Pancreas (tissue), 10 donors: ENCODE results near the gene TIGIT. TPM values are rescaled to one million over a fixed set of nuclear protein-coding genes. Genes with fewer than 3 reads are reported as not detected.
"Not testable (repeated sequence)": the region's sequence is repeated elsewhere in the genome, so short reads cannot be mapped to it uniquely, and the experiment has no call there.

Source experiments
- ATAC-seq, 4 donors: fragments of 200-7000 bp; cut with Tn5 transposase; one replicate each; pipeline versions ENCODE4 v1.8.0 to v1.9.1; 2020; ENCODE audit warnings: mild to moderate bottlenecking in 4 of 4, moderate library complexity in 4 of 4
- DNase-seq, 6 donors: peaks; one replicate each; pipeline ENCODE4 v3.0.0-alpha.2; 2020
- FAIRE-seq: peaks from 2 replicates; lab custom pipeline; 2012; peaks lifted over from hg19 to GRCh38; lab: Jason Lieb, UNC
- H3K27ac ChIP-seq, 4 donors: fragments of 200-600 bp; sonication (generic); 1 replicate in 3 of 4; 2 replicates in 1 of 4; pipeline versions ENCODE4 v1.5.0 to v1.8.0; 2020
- H3K27me3 ChIP-seq, 4 donors: fragments of 200-600 bp; one replicate each; pipeline ENCODE4 v1.8.0; 2021
- H3K36me3 ChIP-seq, 3 donors: fragments of 200-600 bp; sonication (generic) in 1 of 3; one replicate each; pipeline versions ENCODE4 v1.5.0 to v1.8.0; 2020 to 2021
- H3K4me1 ChIP-seq, 3 donors: fragments of 200-600 bp; one replicate each; pipeline ENCODE4 v1.8.0; 2021
- H3K4me3 ChIP-seq, 4 donors: fragments of 200-600 bp; sonication (generic) in 2 of 4; one replicate each; pipeline versions ENCODE4 v1.5.0 to v1.8.0; 2020 to 2021
- H3K9me3 ChIP-seq, 4 donors: fragments of 200-600 bp; one replicate each; pipeline ENCODE4 v1.8.0; 2021
- WGBS, 2 donors: extraction: QIAGEN DNeasy Blood & Tissue Kit; methylation state at CpG; one replicate each; pipeline ENCODE4 v1.1.7; 2013; 5-methylcytosine and 5-hydroxymethylcytosine counted together
- intact Hi-C, 3 donors: fragments of 100-400 bp; cut with DNase I; formaldehyde crosslinking; loops; one replicate each; pipeline versions ENCODE4 v1.11.1 to v1.14.2; 2022
- polyA plus RNA-seq, 2 donors: library from polyadenylated mRNA; stranded (reverse); fragments of 200-250 nt; gene quantifications; one replicate each; pipeline ENCODE4 v1.2.3, GENCODE V29; 2013
- total RNA-seq, 6 donors: library from RNA; stranded (reverse); fragmentation: NEBNext Ultra II Directional in 4 of 6; extraction: Animal tissue kit (Norgen Biotek cat#: 25700) in 4 of 6; gene quantifications; one replicate each; pipeline versions ENCODE4 v1.2.1 to v1.2.4, GENCODE V29; 2021 to 2023
- TF ChIP-seq, protein P1 (sequence below), 4 donors: fragments of 200-600 bp; sonication (generic) in 3 of 4; IDR thresholded peaks; one replicate each; pipeline versions ENCODE4 v1.5.0 to v1.8.0; 2021; ENCODE audit warnings: antibody characterized with exemption in 4 of 4
- donor health status: healthy with polysubstance abuse.
- donor health status: DM: no; HTN: no; CAD: no; lungs with moderate emphysema.
- donor health status: DM: no; HTN: no; CAD: no.
- donor health status: control.
- donor health status: control.
- donor health status: Bipolar disorder and iron deficiency.
- donor health status: DM: yes; HTN: yes; CAD: no.
- donor health status: DM: no; HTN: no; CAD: no.
- donor health status: DM: no; HTN: no; CAD: no.
- donor health status: DM: yes; HTN: yes; CAD: no.

TIGIT gene
- total and polyA plus RNA-seq, 8 donors = 0.05 to 0.34 (median 0.19) TPM; not detected in 3

DNA sequence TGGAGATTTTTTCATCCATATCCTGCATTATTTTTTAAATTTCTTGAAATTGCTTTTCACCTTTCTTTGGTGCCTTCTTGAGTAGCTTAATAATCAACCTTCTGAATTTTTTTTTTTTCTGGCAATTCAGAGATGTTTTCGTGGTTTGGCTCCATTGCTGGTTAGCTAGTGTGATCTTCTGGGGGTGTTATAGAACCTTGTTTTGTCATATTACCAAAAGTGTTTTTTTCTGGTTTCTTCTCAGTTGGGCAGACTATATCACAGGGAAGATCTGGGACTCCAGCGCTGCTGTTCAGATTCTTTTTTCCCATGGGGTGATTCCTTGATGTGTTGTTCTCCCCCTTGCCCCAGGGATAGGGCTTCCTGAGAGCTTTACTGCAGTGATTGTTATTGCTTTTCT is 23.8 kb upstream of the TIGIT start:
- no peak for FAIRE-seq
- Histone ChIP-seq H3K4me3 (no peak overlapping the region), H3K27me3 (no peaks in the 10 kb centered on the region), H3K27ac (no peak overlapping the region), H3K9me3 (no peaks in the 10 kb centered on the region), H3K4me1 (no peaks in the 10 kb centered on the region), H3K36me3 (no peaks in the 10 kb centered on the region)
- ATAC-seq = no peak
- no peak for DNase-seq
- intact Hi-C loops = no loop called here
- 80 to 88% methylated on average over 2 of the region's 2 CpGs for WGBS, 2 donors
- TF ChIP-seq, protein P1, sequence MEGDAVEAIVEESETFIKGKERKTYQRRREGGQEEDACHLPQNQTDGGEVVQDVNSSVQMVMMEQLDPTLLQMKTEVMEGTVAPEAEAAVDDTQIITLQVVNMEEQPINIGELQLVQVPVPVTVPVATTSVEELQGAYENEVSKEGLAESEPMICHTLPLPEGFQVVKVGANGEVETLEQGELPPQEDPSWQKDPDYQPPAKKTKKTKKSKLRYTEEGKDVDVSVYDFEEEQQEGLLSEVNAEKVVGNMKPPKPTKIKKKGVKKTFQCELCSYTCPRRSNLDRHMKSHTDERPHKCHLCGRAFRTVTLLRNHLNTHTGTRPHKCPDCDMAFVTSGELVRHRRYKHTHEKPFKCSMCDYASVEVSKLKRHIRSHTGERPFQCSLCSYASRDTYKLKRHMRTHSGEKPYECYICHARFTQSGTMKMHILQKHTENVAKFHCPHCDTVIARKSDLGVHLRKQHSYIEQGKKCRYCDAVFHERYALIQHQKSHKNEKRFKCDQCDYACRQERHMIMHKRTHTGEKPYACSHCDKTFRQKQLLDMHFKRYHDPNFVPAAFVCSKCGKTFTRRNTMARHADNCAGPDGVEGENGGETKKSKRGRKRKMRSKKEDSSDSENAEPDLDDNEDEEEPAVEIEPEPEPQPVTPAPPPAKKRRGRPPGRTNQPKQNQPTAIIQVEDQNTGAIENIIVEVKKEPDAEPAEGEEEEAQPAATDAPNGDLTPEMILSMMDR (IDR thresholded peaks at IDR 0.05) = no peak

DNA sequence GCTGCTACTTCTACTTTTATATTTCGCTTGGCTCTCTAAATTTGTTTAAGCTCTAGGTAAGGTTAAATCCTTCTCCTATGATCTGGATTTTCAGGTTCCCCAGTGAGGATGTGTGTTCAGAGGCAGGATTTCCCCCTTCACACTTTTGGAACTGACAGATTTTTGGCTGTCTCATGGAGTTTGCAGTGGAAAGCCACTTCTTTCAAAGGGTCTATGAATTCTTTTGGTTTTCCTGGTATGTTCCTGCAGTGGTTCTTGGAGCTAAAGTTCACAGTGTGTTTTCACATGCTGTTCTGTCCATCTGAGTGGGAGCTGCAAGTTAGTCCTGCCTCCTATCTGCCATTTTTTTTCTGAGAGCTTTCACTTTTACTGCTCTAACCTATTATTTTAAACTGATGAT is 21.6 kb upstream of the TIGIT start:
- FAIRE-seq = no peak
- no peak for DNase-seq
- H3K4me1 ChIP-seq = no peaks in the 10 kb centered on the region
- no peak overlapping the region for H3K27ac ChIP-seq
- TF ChIP-seq, protein P1 (IDR thresholded peaks at IDR 0.05) = no peak
- H3K36me3 ChIP-seq = no peaks in the 10 kb centered on the region
- WGBS, 2 donors = 63 to 81% methylated on average over 1 of the region's 1 CpG
- intact Hi-C loops = no loop called here
- H3K4me3 ChIP-seq = no peak overlapping the region
- H3K27me3 ChIP-seq = no peaks in the 10 kb centered on the region
- H3K9me3 ChIP-seq = no peaks in the 10 kb centered on the region
- no peak for ATAC-seq

DNA sequence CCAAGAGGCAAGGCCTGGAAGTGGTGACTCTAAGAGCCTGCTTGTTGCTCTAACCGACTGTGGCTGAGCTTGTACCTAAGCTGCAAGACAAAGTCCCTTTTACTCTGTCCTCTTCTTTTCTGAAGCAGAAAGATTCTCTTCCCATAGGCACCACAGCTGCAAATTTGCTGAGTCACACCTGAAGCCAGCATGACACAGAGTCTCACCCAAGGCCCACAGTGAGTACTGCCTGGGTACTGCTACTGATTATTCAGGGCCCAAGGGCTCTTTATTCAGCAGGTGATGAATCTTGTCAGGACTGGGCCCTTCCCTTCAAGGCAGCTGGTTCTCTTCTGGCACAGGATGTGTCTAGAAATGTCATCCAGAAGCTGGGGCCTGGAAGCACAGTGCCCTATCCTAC is 18.9 kb upstream of the TIGIT start:
- 66 to 73% methylated on average over 1 of the region's 1 CpG for WGBS, 2 donors
- intact Hi-C loops = no loop called here
- TF ChIP-seq, protein P1 (IDR thresholded peaks at IDR 0.05) = no peak
- no peak for FAIRE-seq
- no peaks in the 10 kb centered on the region for H3K27me3 ChIP-seq
- H3K4me3 ChIP-seq = no peak overlapping the region
- H3K4me1 ChIP-seq = no peaks in the 10 kb centered on the region
- ATAC-seq = no peak
- DNase-seq = no peak
- no peaks in the 10 kb centered on the region for H3K36me3 ChIP-seq
- no peaks in the 10 kb centered on the region for H3K9me3 ChIP-seq
- H3K27ac ChIP-seq = no peak overlapping the region

DNA sequence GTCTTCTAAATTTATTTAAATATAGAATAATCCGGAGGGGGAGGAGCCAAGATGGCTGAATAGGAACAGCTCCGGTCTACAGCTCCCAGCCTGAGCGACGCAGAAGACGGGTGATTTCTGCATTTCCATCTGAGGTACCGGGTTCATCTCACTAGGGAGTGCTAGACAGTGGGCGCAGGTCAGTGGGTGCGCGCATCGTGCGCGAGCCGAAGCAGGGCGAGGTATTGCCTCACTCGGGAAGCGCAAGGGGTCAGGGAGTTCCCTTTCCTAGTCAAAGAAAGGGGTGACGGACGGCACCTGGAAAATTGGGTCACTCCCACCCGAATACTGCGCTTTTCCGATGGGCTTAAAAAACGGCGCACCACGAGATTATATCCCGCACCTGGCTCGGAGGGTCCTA is 17.0 kb upstream of the TIGIT start:
- intact Hi-C loops, H3K9me3 ChIP-seq, H3K27me3 ChIP-seq, DNase-seq, FAIRE-seq, H3K36me3 ChIP-seq, H3K4me1 ChIP-seq, H3K4me3 ChIP-seq, ATAC-seq, H3K27ac ChIP-seq: not testable (repeated sequence)
- 90 to 94% methylated on average over 15 to 24 of the region's 26 CpGs for WGBS, 2 donors

DNA sequence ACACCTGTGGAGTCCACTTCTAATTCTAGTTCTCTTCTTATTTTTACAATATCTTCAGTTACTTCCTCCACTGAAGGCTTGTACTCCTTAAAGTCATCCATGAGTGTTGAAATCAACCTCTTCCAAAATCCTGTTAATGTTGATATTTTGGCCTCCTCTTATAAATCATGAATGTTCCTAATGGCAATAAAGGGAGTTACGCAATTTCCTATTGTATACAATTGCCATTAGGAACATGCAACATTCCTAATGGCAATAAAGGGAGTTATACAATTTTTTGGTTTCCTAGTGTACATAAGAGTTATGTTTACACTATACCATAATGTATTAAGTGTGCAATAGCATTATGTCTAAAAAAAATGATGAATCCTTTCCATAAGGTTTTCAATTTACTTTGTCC is 9.2 kb upstream of the TIGIT start:
- intact Hi-C loops = no loop called here
- FAIRE-seq (no peak), DNase-seq (no peak), ATAC-seq (no peak)
- TF ChIP-seq, protein P1 (IDR thresholded peaks at IDR 0.05) = no peak
- Histone ChIP-seq H3K27me3 (no peaks in the 10 kb centered on the region), H3K4me3 (no peak overlapping the region), H3K27ac (no peak overlapping the region), H3K9me3 (no peaks in the 10 kb centered on the region), H3K4me1 (no peaks in the 10 kb centered on the region), H3K36me3 (no peaks in the 10 kb centered on the region)
- 96 to 97% methylated on average over 1 of the region's 1 CpG for WGBS, 2 donors
